ENCODE data around the gene CDH4.

DNA sequence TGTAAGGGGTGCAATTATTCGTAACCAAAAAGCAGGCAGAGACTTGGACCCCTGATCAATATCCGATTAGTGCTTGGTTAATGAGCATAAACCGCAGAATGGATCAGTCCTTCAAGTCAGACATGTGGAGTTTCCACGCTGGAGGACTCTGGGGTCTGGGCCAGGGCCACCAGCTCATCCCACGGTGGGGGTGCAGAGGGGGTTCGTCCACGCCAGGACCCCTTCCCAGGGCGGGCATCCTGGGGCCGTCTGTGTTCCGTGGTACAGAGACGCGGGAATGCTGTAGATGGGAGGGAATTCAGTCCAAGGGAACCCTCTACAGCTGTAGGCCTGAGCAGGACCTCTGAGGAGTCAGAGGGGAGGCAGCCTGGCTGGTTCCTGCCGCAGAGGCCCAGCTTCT is 615.9 kb downstream of the CDH4 start:
- TF ChIP-seq, protein P1, sequence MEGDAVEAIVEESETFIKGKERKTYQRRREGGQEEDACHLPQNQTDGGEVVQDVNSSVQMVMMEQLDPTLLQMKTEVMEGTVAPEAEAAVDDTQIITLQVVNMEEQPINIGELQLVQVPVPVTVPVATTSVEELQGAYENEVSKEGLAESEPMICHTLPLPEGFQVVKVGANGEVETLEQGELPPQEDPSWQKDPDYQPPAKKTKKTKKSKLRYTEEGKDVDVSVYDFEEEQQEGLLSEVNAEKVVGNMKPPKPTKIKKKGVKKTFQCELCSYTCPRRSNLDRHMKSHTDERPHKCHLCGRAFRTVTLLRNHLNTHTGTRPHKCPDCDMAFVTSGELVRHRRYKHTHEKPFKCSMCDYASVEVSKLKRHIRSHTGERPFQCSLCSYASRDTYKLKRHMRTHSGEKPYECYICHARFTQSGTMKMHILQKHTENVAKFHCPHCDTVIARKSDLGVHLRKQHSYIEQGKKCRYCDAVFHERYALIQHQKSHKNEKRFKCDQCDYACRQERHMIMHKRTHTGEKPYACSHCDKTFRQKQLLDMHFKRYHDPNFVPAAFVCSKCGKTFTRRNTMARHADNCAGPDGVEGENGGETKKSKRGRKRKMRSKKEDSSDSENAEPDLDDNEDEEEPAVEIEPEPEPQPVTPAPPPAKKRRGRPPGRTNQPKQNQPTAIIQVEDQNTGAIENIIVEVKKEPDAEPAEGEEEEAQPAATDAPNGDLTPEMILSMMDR (IDR thresholded peaks at IDR 0.05): no peak
- TF ChIP-seq EZH2 (IDR thresholded peaks at IDR 0.05; ENCODE audit: borderline replicate concordance, insufficient read depth, low read depth, low read length, poor library complexity, severe bottlenecking): no peak

Measured in B cell (primary cell).